Loucy (cell line): ENCODE results near the gene ARMC8.

Experiments used
- H2AFZ ChIP-seq: fragments of 200-600 bp; sonication (generic); 2 replicates; pipeline ENCODE4 v1.6.0; 2016; ENCODE audit warnings: antibody characterized with exemption, mild to moderate bottlenecking, low read length, moderate library complexity
- H3F3A ChIP-seq: fragments of 200-600 bp; 2 replicates; pipeline ENCODE4 v1.6.0; 2016; ENCODE audit warnings: antibody characterized with exemption, low read depth, mild to moderate bottlenecking
- H3K27me3 ChIP-seq: fragments of 200-600 bp; sonication (generic); 2 replicates; pipeline ENCODE4 v1.6.1; 2014; ENCODE audit warnings: low read length, mild to moderate bottlenecking; ENCODE audit not compliant: insufficient read depth, poor library complexity, severe bottlenecking
- H3K36me3 ChIP-seq: fragments of 200-600 bp; sonication (generic); 2 replicates; pipeline ENCODE4 v1.6.1; 2016; ENCODE audit warnings: low read length; ENCODE audit not compliant: insufficient read depth
- H3K4me1 ChIP-seq: fragments of 200-600 bp; sonication (generic); 2 replicates; pipeline ENCODE4 v1.5.1; 2014; ENCODE audit warnings: low read length, mild to moderate bottlenecking; ENCODE audit not compliant: insufficient read depth, poor library complexity, severe bottlenecking
- H3K4me2 ChIP-seq: fragments of 200-600 bp; sonication (generic); 2 replicates; pipeline ENCODE4 v1.6.0; 2014; ENCODE audit warnings: antibody characterized with exemption, low read length, low read depth, mild to moderate bottlenecking; ENCODE audit not compliant: poor library complexity, severe bottlenecking
- H3K4me3 ChIP-seq: fragments of 200-600 bp; sonication (generic); 2 replicates; pipeline ENCODE4 v1.5.1; 2014; ENCODE audit warnings: low read length, mild to moderate bottlenecking, mixed read lengths; ENCODE audit not compliant: poor library complexity, severe bottlenecking
- H3K79me2 ChIP-seq: fragments of 200-600 bp; sonication (generic); 2 replicates; pipeline ENCODE4 v1.6.1; 2014; ENCODE audit warnings: low read length; ENCODE audit not compliant: insufficient read depth
- H3K9ac ChIP-seq: fragments of 200-600 bp; sonication (generic); 2 replicates; pipeline ENCODE4 v1.6.0; 2014; ENCODE audit warnings: mild to moderate bottlenecking, low read depth, low read length, moderate library complexity; ENCODE audit not compliant: poor library complexity, severe bottlenecking
- H3K9me2 ChIP-seq: fragments of 200-600 bp; sonication (generic); replicated peaks from 2 replicates; pipeline ENCODE4 v1.6.1; 2016; ENCODE audit warnings: low read depth, low read length, mixed read lengths
- H3K9me3 ChIP-seq: fragments of 200-600 bp; sonication (generic); 2 replicates; pipeline ENCODE4 v1.6.1; 2014; ENCODE audit warnings: mild to moderate bottlenecking, antibody characterized with exemption, low read length, low read depth; ENCODE audit not compliant: insufficient read depth
- H4K20me1 ChIP-seq: fragments of 200-600 bp; sonication (generic); 2 replicates; pipeline ENCODE4 v1.6.0; 2014; ENCODE audit warnings: antibody characterized with exemption, low read length, mild to moderate bottlenecking; ENCODE audit not compliant: insufficient read depth, poor library complexity, severe bottlenecking
- CTCF ChIP-seq: fragments of 200-600 bp; sonication (generic); conservative IDR thresholded peaks from 2 replicates; pipeline ENCODE4 v1.5.1; 2014; ENCODE audit warnings: mild to moderate bottlenecking, antibody characterized with exemption, low read length
- EZH2phosphoT487 ChIP-seq: fragments of 200-600 bp; IDR thresholded peaks from 2 replicates; pipeline ENCODE4 v1.6.1; 2018; ENCODE audit warnings: antibody characterized with exemption, mild to moderate bottlenecking, moderate library complexity, borderline replicate concordance

ARMC8 gene

GRCh38 chr3:138220788-138221187 is 33.7 kb downstream of the ARMC8 start:
- peaks cover 41% of the 10 kb centered on the region for H3K4me1 ChIP-seq
- H3K9me3 ChIP-seq: no peaks in the 10 kb centered on the region
- H3F3A ChIP-seq: no peaks in the 10 kb centered on the region
- no peak overlapping the region for H3K9ac ChIP-seq
- no peak for TF ChIP-seq CTCF
- TF ChIP-seq EZH2phosphoT487: no peak
- H3K36me3 ChIP-seq: peaks cover 49% of the 10 kb centered on the region; the same call in 1 of the 2 replicates
- peaks cover 49% of the 10 kb centered on the region for H4K20me1 ChIP-seq
- H3K9me2 ChIP-seq: no peaks in the 10 kb centered on the region
- no peak overlapping the region for H3K4me3 ChIP-seq
- H3K79me2 ChIP-seq: peaks cover 63% of the 10 kb centered on the region
- H3K27me3 ChIP-seq: no peaks in the 10 kb centered on the region
- no peak overlapping the region for H2AFZ ChIP-seq
- no peak overlapping the region for H3K4me2 ChIP-seq

GRCh38 chr3:138222131-138222941 is 35.2 kb downstream of the ARMC8 start:
- peaks cover 49% of the 10 kb centered on the region for H3K79me2 ChIP-seq
- peaks cover 48% of the 10 kb centered on the region for H4K20me1 ChIP-seq
- H3F3A ChIP-seq: no peaks in the 10 kb centered on the region
- H3K27me3 ChIP-seq: no peaks in the 10 kb centered on the region
- H3K9me3 ChIP-seq: no peaks in the 10 kb centered on the region
- peak overlapping the region; percentile 29 for H3K4me2 ChIP-seq
- H2AFZ ChIP-seq: no peak overlapping the region
- TF ChIP-seq CTCF (no peak), EZH2phosphoT487 (no peak)
- H3K4me1 ChIP-seq: peaks cover 41% of the 10 kb centered on the region
- no peak overlapping the region for H3K4me3 ChIP-seq
- peaks cover 56% of the 10 kb centered on the region for H3K36me3 ChIP-seq
- no peak overlapping the region for H3K9ac ChIP-seq
- no peaks in the 10 kb centered on the region for H3K9me2 ChIP-seq

- Histone ChIP-seq H3K4me1 (peaks cover 41% of the 10 kb centered on the region), H3K9me3 (no peaks in the 10 kb centered on the region), H3K27me3 (no peaks in the 10 kb centered on the region), H3F3A (no peaks in the 10 kb centered on the region), H2AFZ (no peak overlapping the region), H3K9me2 (no peaks in the 10 kb centered on the region), H3K4me2 (peak overlapping the region; percentile 29), H4K20me1 (peaks cover 46% of the 10 kb centered on the region), H3K79me2 (peaks cover 43% of the 10 kb centered on the region), H3K9ac (no peak overlapping the region), H3K36me3 (peaks cover 57% of the 10 kb centered on the region), H3K4me3 (no peak overlapping the region)
- no peak for TF ChIP-seq EZH2phosphoT487
- no peak for TF ChIP-seq CTCF
These were observed 35.8 kb downstream of the ARMC8 start for GRCh38 chr3:138222942-138223287.
